RWPE2 (cell line): ENCODE results near the gene IGFBP5.

ENCODE experiments used
- ATAC-seq: fragments of 200-7000 bp; cut with Tn5 transposase; 3 replicates; pipeline ENCODE4 v1.9.1; 2021; ENCODE audit warnings: low read depth
- DNase-seq: peaks from one replicate; pipeline ENCODE4 v3.0.0-alpha.2; 2020; ENCODE audit warnings: low spot score
- H3K27ac ChIP-seq: fragments of 450-650 bp; 2 replicates; pipeline ENCODE4 v1.5.1; 2017; ENCODE audit warnings: mild to moderate bottlenecking; ENCODE audit not compliant: poor library complexity, severe bottlenecking
- H3K27me3 ChIP-seq: fragments of 250-450 bp; sonication (Bioruptor Pico); 2 replicates; pipeline ENCODE4 v1.5.1; 2021; ENCODE audit warnings: mild to moderate bottlenecking, moderate library complexity; ENCODE audit not compliant: insufficient read depth, poor library complexity, severe bottlenecking
- H3K36me3 ChIP-seq: fragments of 250-450 bp; sonication (Bioruptor Pico); 2 replicates; pipeline ENCODE4 v1.5.1; 2020; ENCODE audit warnings: low read depth, mild to moderate bottlenecking, moderate library complexity
- H3K4me1 ChIP-seq: fragments of 250-450 bp; sonication (Bioruptor Pico); 2 replicates; pipeline ENCODE4 v1.5.1; 2021; ENCODE audit warnings: mild to moderate bottlenecking, moderate library complexity; ENCODE audit not compliant: insufficient read depth, poor library complexity, severe bottlenecking
- H3K4me3 ChIP-seq: fragments of 250-450 bp; sonication (Bioruptor Pico); 2 replicates; pipeline ENCODE4 v1.5.1; 2021; ENCODE audit warnings: mild to moderate bottlenecking, moderate library complexity; ENCODE audit not compliant: severe bottlenecking
- H3K9me3 ChIP-seq: fragments of 250-450 bp; sonication (Bioruptor Pico); 2 replicates; pipeline ENCODE4 v1.5.1; 2021; ENCODE audit warnings: mild to moderate bottlenecking, moderate library complexity; ENCODE audit not compliant: severe bottlenecking
- TF ChIP-seq, protein P1 (sequence below): fragments of 450-650 bp; IDR thresholded peaks from one replicate; pipeline ENCODE4 v1.5.1; 2017; ENCODE audit warnings: mild to moderate bottlenecking, moderate library complexity; ENCODE audit not compliant: poor library complexity, severe bottlenecking

Gene IGFBP5

DNA sequence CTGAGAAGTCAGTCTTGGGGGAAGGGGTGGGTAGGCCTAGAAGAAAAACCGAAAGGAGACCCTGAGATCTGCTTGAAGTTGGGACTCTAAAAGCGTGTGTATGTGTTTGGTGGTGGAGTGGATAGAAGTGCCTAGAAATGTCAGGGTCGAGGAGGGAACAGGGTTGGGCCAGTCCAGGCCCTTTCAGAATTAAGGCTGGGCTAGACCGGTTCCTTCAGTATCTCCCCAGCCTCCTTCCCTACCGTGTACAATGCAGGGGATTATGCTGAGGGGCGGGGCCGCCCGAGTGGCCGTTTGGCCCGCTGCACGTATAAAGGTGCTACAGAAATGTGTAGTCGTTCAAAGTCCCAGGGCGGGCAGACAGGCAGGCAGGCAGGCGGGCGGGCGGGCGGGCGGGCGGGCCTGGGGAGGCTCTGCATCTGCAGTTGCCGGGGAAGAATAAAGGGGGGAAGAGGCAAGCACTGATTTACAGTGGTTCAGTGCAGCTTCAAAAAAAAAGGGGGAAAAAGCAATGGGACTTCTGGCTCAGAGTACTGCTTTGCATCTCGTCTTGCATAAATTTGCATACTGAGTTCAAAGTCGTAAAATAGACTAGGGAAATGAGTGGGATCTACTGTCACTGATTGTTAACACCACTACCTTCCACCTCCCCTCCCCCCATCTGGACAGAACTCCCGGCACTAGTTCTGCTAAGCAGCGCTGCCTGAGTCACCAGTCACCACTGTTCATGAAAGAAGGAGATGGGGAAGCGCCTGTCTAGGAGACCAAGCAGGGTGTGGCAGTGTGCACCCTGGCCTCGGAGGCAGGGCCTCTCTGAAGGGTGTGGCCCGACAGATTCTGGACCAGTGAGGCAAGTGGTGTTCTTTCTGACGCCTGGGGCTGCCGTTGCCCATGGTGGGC lies 58.5 kb downstream of the IGFBP5 start:
- DNase-seq, result peak; percentile 80
- TF ChIP-seq, protein P1, sequence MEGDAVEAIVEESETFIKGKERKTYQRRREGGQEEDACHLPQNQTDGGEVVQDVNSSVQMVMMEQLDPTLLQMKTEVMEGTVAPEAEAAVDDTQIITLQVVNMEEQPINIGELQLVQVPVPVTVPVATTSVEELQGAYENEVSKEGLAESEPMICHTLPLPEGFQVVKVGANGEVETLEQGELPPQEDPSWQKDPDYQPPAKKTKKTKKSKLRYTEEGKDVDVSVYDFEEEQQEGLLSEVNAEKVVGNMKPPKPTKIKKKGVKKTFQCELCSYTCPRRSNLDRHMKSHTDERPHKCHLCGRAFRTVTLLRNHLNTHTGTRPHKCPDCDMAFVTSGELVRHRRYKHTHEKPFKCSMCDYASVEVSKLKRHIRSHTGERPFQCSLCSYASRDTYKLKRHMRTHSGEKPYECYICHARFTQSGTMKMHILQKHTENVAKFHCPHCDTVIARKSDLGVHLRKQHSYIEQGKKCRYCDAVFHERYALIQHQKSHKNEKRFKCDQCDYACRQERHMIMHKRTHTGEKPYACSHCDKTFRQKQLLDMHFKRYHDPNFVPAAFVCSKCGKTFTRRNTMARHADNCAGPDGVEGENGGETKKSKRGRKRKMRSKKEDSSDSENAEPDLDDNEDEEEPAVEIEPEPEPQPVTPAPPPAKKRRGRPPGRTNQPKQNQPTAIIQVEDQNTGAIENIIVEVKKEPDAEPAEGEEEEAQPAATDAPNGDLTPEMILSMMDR, result no peak
- H3K27me3 ChIP-seq, result no peaks in the 10 kb centered on the region
- peaks cover 13% of the 10 kb centered on the region for H3K36me3 ChIP-seq
- H3K9me3 ChIP-seq, result no peaks in the 10 kb centered on the region
- H3K27ac ChIP-seq, result peak overlapping the region; percentile 48
- peaks cover 26% of the 10 kb centered on the region for H3K4me1 ChIP-seq
- peak; percentile 75 for ATAC-seq
- no peak overlapping the region for H3K4me3 ChIP-seq

DNA sequence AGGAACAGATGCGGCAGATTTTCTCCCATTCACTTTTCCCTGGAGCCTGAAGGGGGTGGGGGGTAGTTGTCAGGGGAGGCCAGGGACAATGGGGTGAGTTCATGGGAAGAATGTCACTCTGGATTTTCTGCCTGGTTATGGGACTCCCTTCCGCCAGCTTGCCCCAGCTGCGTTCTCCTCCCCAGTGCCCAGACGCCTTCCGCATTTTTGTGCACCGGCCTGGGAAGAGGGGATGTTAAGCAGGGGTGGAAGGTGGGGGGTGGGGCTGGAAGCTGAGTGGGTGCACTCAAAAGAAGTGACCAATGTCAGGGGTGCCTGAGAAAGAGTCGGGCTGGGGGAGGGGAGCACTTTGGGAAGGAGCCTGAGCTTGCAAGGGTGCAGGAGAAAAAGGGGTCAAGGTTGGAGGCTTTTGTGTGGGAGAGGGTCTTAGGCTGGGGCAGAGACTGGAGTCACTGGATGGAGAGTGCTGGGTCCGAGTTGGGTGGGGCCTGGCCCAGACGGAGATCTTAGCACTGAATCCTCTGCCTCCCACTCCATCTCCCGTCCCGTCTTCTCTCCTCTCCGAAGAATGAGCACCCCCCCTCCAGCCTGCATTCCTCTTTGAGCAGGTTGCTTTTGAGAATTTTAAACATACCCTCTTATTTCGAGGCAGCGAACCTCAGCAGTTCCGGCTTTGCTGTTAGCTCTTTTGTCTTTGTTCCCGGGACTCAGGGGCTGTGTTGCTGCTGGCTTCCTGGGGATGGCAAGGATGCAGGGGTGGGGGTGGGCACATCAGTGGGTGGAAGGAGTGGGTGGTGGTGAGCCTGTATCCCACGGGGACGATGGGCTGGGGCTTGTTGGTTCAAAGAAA lies 59.4 kb downstream of the IGFBP5 start:
- Histone ChIP-seq H3K27ac (peak overlapping the region; percentile 48), H3K4me3 (no peak overlapping the region), H3K36me3 (peaks cover 9% of the 10 kb centered on the region), H3K27me3 (no peaks in the 10 kb centered on the region), H3K4me1 (peaks cover 26% of the 10 kb centered on the region), H3K9me3 (no peaks in the 10 kb centered on the region)
- no peak for DNase-seq
- no peak for ATAC-seq
- TF ChIP-seq, protein P1, result no peak

DNA sequence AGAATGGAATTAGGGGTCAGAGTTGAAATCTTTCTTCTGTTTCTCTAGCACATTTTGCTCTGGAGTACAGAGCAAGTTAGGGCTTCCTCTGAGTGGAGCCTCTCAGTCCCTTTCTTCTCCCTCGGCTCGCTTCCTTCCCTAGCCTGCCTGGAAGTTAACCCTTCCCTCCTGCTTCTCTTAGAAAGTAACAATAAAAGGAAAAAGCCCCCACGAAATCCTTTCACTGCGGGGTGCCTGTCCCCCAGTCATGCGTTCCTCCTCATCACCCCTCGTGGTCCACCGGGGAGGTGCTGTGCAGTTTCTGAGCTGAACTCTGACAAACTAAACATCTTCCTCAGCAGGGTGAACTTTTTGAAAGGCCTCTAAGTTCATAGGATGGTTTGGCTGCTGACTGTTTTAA lies 60.2 kb downstream of the IGFBP5 start:
- ATAC-seq, result no peak
- no peak for DNase-seq
- TF ChIP-seq, protein P1, result no peak
- peak overlapping the region; percentile 75 for H3K4me3 ChIP-seq
- peaks cover 26% of the 10 kb centered on the region for H3K4me1 ChIP-seq
- peaks cover 4% of the 10 kb centered on the region for H3K36me3 ChIP-seq
- H3K27me3 ChIP-seq, result no peaks in the 10 kb centered on the region
- no peaks in the 10 kb centered on the region for H3K9me3 ChIP-seq
- H3K27ac ChIP-seq, result peak overlapping the region; percentile 48

DNA sequence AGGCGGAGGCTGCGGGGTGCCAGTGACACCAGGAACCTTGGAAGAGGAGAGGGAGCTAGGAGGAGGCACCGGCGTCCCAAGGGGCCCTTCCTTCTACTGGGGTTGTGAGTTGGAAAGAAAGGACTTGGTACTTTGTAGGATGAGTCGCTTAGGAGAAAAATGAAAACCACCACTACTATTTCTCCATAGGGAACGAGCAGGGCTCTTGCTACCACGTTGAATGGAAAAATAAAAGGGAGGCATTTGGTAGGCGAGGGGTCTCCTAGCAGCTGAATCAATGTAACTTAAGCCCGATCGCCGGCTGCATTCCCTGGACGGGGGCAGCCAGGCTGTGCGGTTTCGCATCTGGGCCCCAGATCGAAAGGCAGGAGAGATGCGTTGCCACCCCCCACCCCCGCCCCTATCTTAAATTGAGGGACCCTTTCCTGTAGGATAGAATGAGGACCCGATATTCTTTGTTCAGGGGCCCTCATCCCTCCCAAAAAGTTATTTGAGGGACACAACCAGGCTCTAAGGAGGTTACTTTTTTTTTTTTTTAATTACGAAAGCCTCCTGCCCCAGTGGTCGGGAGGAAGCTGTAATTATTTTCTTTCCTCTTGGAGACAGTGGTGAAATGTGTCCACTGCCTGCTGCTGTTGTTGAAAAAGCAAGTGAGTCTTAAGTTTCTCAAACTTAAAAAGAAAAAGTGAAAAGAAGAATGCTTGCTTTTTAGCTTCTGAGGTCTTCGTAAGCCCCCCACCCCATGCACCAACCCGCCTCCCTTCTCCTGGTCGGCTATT lies 60.8 kb downstream of the IGFBP5 start:
- TF ChIP-seq, protein P1, result no peak
- no peak for ATAC-seq

More for the DNA sequence above, 60.8 kb downstream of the IGFBP5 start:
- H3K36me3 ChIP-seq, result peaks cover 4% of the 10 kb centered on the region; the same call in 1 of the 2 replicates
- H3K27me3 ChIP-seq, result no peaks in the 10 kb centered on the region
- no peak for DNase-seq
- no peaks in the 10 kb centered on the region for H3K9me3 ChIP-seq
- H3K27ac ChIP-seq, result peak overlapping the region; percentile 48
- H3K4me3 ChIP-seq, result peak overlapping the region; percentile 75
- peaks cover 26% of the 10 kb centered on the region for H3K4me1 ChIP-seq
